Measurements from ENCODE around the gene TGIF2. TPM values are rescaled to one million over a fixed set of nuclear protein-coding genes. Genes with fewer than 3 reads are reported as not detected.

The TGIF2 gene
- total RNA-seq, 2 donors from 2014 or later: 33.4 to 39.0 TPM

GRCh38 chr20:36585410-36586125, 12.2 kb downstream of the TGIF2 start:
- Histone ChIP-seq H3K9me3 (ENCODE audit: control insufficient read depth, low read length) (no peaks in the 10 kb centered on the region), H3K27ac (ENCODE audit: low read depth, low read length) (peak overlapping the region; percentile 0), H3K27me3 (ENCODE audit: control insufficient read depth, insufficient read depth, low read length, poor library complexity, severe bottlenecking) (no peaks in the 10 kb centered on the region), H3K4me1 (ENCODE audit: control insufficient read depth, insufficient read depth, low read length) (no peaks in the 10 kb centered on the region), H3K36me3 (ENCODE audit: control insufficient read depth, insufficient read depth, low read length) (peaks cover 51% of the 10 kb centered on the region), H3K4me3 (ENCODE audit: low read length) (no peak overlapping the region), H3K9ac (ENCODE audit: extremely low read depth, low read length, poor library complexity, severe bottlenecking) (no peak overlapping the region)
- Mint-ChIP-seq H3K27ac (peak overlapping the region; percentile 61), H3K4me3 (no peak overlapping the region), H3K9me3 (no peaks in the 10 kb centered on the region), H3K4me1 (peaks cover 6% of the 10 kb centered on the region), H3K36me3 (ENCODE audit: low read depth) (peaks cover 49% of the 10 kb centered on the region), H3K27me3 (ENCODE audit: insufficient read depth) (no peaks in the 10 kb centered on the region)
- 35 to 58% methylated on average over 2 to 8 of the region's 8 CpGs for WGBS, 2 experiments (ENCODE audit: insufficient coverage in 1 of 2, insufficient read length in 1 of 2)
- TF ChIP-seq CTCF (conservative IDR thresholded peaks at IDR 0.05): no peak
- DNase-seq: peak; percentile 84

- peaks cover 48% of the 10 kb centered on the region for H3K36me3 ChIP-seq (ENCODE audit: control insufficient read depth, insufficient read depth, low read length)
- Mint-ChIP-seq H3K4me1 (peaks cover 9% of the 10 kb centered on the region), H3K36me3 (ENCODE audit: low read depth) (peaks cover 60% of the 10 kb centered on the region)
These were observed 14.1 kb downstream of the TGIF2 start for GRCh38 chr20:36587388-36588070.

GRCh38 chr20:36591281-36591680, 17.9 kb downstream of the TGIF2 start:
- peaks cover 13% of the 10 kb centered on the region for H3K4me1 ChIP-seq (ENCODE audit: control insufficient read depth, insufficient read depth, low read length)
- Mint-ChIP-seq H3K4me1 (peaks cover 3% of the 10 kb centered on the region), H3K36me3 (ENCODE audit: low read depth) (peaks cover 69% of the 10 kb centered on the region), H3K27me3 (ENCODE audit: insufficient read depth) (no peaks in the 10 kb centered on the region), H3K27ac (no peak overlapping the region), H3K9me3 (peaks cover 27% of the 10 kb centered on the region), H3K4me3 (no peak overlapping the region)
- H3K9ac ChIP-seq (ENCODE audit: extremely low read depth, low read length, poor library complexity, severe bottlenecking): no peak overlapping the region
- H3K36me3 ChIP-seq (ENCODE audit: control insufficient read depth, insufficient read depth, low read length): peaks cover 56% of the 10 kb centered on the region
- no peak overlapping the region for H3K4me3 ChIP-seq (ENCODE audit: low read length)
- H3K27ac ChIP-seq (ENCODE audit: low read depth, low read length): peak overlapping the region; percentile 34
- TF ChIP-seq CTCF (conservative IDR thresholded peaks at IDR 0.05): no peak
- 92 to 93% methylated on average over 5 of the region's 5 CpGs for WGBS, 2 experiments (ENCODE audit: insufficient coverage in 1 of 2, insufficient read length in 1 of 2)
- H3K9me3 ChIP-seq (ENCODE audit: control insufficient read depth, low read length): no peaks in the 10 kb centered on the region
- H3K27me3 ChIP-seq (ENCODE audit: control insufficient read depth, insufficient read depth, low read length, poor library complexity, severe bottlenecking): no peaks in the 10 kb centered on the region
- DNase-seq: no peak

More at GRCh38 chr20:36587388-36588070, 14.1 kb downstream of the TGIF2 start:
- 93 to 95% methylated on average over 2 to 3 of the region's 3 CpGs for WGBS, 2 experiments (ENCODE audit: insufficient coverage in 1 of 2, insufficient read length in 1 of 2)
- Mint-ChIP-seq H3K27me3 (ENCODE audit: insufficient read depth) (no peaks in the 10 kb centered on the region), H3K27ac (no peak overlapping the region), H3K9me3 (peaks cover 14% of the 10 kb centered on the region), H3K4me3 (no peak overlapping the region)
- no peak overlapping the region for H3K4me3 ChIP-seq (ENCODE audit: low read length)
- H3K27me3 ChIP-seq (ENCODE audit: control insufficient read depth, insufficient read depth, low read length, poor library complexity, severe bottlenecking): no peaks in the 10 kb centered on the region
- no peaks in the 10 kb centered on the region for H3K9me3 ChIP-seq (ENCODE audit: control insufficient read depth, low read length)
- H3K9ac ChIP-seq (ENCODE audit: extremely low read depth, low read length, poor library complexity, severe bottlenecking): no peak overlapping the region
- peaks cover 13% of the 10 kb centered on the region for H3K4me1 ChIP-seq (ENCODE audit: control insufficient read depth, insufficient read depth, low read length)
- no peak for DNase-seq
- no peak for TF ChIP-seq CTCF (conservative IDR thresholded peaks at IDR 0.05)
- no peak overlapping the region for H3K27ac ChIP-seq (ENCODE audit: low read depth, low read length)

All from endodermal cell (in vitro differentiated cells).